Testis (tissue), 2 donors: Measurements from ENCODE around the gene DUSP3.

Source experiments
- CTCF ChIP-seq, 3 experiments: fragments of 450-650 bp in 2 of 3; fragments of 200-600 bp in 1 of 3; sonication (generic) in 1 of 3; IDR thresholded peaks; one replicate each; pipeline ENCODE4 v1.5.1; 2016 to 2019; ENCODE audit warnings: antibody characterized with exemption in 3 of 3, mild to moderate bottlenecking in 2 of 3, moderate library complexity in 1 of 3
- POLR2A ChIP-seq: fragments of 450-650 bp; IDR thresholded peaks from one replicate; pipeline ENCODE4 v1.6.1; 2017; ENCODE audit warnings: antibody characterized with exemption, mild to moderate bottlenecking, moderate library complexity

- TF ChIP-seq CTCF (IDR thresholded peaks at IDR 0.05) = no peak
- TF ChIP-seq POLR2A = no peak
Measured at GRCh38 chr17:43721537-43722268, 57.1 kb downstream of the DUSP3 start.
